HG03097 (cell line): Measurements from ENCODE around the gene GLYAT.

Experiments
- ATAC-seq: cut with Tn5 transposase; IDR thresholded peaks from one replicate; pipeline ENCODE4 v1.9.1; 2021; ENCODE audit not compliant: unreplicated experiment, low FRiP score

GLYAT gene, protein sequence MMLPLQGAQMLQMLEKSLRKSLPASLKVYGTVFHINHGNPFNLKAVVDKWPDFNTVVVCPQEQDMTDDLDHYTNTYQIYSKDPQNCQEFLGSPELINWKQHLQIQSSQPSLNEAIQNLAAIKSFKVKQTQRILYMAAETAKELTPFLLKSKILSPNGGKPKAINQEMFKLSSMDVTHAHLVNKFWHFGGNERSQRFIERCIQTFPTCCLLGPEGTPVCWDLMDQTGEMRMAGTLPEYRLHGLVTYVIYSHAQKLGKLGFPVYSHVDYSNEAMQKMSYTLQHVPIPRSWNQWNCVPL

DNA sequence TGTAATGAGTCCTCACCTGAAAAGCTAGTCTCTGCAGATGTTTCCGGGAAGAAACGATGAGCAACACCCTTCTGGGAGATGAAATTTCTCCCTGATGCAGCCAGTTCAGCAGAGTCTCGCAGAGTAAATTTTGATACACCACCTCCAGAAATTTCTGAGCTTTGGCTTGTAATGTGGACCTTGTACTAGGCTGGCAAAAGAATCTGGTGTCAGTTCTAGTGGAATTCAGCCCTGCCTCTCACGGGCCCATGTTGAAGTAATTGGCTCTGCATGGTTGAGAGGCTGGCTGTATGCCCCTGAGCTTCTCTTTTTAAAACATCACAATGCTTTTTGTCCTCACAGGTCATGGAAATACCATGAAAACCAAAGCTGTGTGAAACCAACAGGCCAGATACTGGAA lies at the start of gene GLYAT:
TSS of gene GLYAT (minus strand) at position 125 of the 400 bp plus-strand sequence. CDS start 7,447 bp downstream, outside the sequence.
- no peak for ATAC-seq

DNA sequence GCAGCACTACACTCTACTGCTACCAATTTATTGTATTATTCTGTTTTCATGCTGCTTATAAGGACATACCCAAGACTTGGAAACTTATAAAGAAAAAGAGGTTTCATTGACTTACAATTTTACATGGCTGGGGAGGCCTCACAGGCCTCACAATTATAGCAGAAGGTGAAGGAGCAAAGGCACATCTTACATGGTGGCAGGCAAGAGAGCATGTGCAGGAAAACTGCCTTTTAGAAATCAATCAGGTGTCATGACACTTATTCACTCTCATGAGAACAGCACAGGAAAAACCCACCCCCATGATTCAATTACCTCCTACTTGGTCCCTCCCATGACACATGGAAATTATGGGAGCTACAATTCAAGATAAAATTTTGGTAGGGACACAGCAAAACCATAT lies 49.6 kb upstream of the GLYAT start:
- no peak for ATAC-seq

- no peak for ATAC-seq
These were observed 48.8 kb upstream of the GLYAT start for GRCh38 chr11:58780578-58780977.

DNA sequence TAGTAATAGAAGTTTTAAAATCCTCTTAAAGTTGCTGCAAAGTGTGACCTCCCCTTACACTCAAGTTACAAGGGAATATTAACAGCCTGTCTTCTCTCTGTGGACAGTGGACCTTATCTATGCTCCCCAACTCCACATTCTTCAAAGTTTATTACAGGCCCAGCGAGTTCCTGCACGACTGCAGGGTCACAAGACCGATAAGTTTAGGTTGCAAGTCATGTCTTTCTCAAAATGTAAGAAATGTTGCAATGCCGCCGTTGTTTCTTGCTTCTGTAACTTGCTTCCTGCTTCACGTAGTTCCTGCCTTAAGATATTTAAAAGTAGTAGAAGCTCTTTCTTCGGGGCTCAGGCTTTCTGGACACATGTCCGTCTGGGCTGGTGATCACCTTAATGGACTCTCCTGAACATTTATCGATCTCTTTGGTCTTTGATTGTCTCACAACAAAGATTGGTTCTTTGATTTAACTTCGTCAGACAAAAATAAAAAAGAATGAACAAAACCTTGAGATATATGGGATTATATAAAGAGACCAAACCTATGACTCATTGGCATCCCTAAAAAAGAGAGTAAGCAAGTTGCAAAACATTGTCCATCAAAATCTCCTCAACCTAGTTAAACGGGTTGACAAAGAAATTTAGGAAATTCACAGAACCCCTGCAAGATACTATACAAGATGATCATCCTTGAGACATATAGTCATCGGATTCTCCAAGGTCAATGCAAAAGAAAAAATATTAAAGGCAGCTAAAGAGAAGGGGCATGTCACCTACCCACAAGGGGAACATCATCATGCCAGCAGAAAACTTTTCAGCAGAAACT lies 45.4 kb upstream of the GLYAT start:
- ATAC-seq: no peak

DNA sequence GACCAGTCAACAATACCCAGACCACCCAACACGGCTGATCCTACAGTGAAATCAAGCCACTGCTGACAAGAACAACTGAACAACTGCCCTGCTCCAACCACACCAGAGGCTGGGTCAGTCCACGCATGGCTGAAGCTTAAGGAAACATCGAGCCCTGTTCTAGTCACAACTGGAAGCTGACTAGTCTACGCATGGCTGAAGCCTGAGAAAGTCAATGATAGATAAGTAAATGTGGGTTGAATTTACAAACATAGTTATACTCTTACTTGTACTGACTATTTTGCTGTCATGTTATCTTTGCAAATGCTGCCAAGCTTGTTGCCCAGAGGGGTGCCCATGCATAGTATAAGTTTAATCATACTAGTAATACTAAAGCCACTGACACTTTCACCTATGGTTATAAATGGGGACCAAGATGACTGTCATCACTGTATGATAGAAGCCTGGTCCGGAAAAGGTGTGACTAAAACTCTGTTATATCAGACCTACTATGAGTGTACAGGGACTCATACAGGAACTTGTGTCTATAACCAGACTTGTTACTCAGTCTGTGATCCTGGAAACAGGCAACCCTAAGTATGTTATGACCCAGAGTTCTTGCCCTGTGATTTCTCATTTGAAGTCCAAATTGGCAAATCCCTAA lies 43.4 kb upstream of the GLYAT start:
- no peak for ATAC-seq

GRCh38 chr11:58774164-58774593 lies 42.4 kb upstream of the GLYAT start:
- no peak for ATAC-seq

DNA sequence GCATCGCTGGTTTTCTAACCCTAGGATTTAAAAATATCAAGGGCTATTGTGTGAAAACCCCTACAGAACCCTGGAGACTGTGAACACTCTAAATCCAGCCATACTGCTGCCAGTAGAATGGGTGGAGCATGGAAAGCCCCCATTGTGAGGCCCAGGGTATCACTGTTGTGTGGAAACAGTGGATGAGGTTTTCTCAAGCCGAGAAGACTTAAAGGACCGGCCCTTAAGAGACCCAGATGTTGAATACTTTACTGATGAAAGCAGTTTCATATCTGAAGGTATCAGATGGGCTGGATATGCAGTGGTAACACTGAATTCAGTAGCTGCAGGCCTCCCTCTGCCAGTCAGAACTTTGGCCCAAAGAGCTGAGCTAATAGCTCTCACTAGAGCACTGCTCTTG lies 41.6 kb upstream of the GLYAT start:
- no peak for ATAC-seq

DNA sequence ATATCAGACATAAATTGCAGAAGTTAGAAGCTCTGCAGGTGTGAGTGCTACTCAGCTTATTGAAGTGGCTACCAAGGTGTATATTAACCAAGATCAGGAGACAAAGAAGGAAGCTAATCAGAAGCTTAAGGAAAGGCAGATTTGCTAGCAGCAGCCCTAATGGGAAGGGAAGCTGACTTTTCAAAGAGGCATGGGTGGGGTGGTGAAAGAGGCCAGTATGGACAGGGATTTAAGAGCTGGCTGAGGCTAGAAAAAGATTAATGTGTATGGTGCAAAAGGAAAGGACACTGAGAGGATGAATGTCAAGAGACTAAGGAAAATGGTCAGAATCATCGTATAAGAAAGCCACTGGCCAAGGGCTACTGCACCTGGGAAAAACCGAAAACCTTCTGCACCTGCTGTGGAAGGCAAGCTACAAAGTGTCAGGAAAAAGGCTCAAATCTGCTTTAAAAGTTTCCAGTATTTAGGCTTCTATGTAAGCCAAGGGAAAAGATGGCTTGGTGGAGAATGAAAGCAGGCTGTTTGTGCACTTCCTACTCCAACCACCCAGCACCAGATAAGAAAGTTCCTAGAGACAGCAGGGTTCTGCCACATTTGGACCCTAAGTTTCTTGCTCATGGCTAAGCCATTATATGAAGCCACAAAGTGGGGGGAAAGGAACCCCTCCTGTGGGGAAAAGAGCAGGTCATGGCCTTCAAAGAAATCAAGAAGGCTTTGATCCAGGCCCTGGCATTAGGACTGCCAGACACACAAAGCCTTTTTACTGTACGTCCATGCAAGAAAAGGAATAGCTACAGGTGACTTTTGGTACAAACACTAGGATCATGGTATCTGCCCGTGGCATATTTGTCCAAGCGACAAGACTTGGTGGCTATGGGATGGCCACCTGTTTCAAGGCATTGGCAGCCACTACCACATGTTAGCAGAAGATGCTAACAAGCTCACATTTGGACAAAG lies 40.9 kb upstream of the GLYAT start:
- no peak for ATAC-seq

DNA sequence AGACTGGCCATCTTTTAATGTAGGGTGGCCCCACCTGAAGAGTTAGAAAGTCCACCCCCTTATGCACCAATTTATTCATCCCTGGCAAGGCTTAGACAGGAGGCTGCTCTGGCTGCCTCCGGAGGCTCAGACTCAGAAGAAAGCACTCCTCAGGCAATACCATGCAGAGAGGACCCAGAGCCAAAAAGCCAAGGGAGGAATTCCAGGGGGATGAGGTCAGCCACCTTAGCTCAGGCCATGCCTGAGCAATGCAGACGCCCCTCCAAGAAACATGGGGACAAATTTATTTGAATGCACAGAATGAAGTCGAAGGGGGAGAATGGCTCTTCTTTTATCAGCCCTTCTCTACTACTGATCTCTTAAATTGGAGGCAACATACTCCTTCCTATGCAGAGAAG lies 39.7 kb upstream of the GLYAT start:
- no peak for ATAC-seq

- no peak for ATAC-seq
These were observed 39.1 kb upstream of the GLYAT start for GRCh38 chr11:58770627-58771457.

DNA sequence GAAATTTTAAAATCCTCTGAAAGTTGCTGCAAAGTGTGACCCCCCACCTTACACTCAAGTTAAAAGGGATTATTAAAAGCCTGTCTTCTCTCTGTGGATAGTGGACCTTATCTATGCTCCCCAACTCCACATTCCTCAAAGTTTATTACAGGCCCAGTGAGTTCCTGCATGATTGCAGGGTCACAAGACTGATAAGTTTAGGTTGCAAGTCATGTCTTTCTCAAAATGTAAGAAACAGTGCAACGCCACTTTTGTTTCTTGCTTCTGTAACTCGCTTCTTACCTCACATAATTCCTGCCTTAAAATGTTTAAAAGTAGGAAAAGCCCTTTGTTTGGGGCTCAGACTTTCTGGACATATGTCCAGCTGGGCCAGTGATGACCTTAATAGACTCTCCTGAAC lies 38.4 kb upstream of the GLYAT start:
- no peak for ATAC-seq

GRCh38 chr11:58769308-58769707 lies 37.6 kb upstream of the GLYAT start:
- no peak for ATAC-seq

- ATAC-seq: no peak
These were observed 36.4 kb upstream of the GLYAT start for GRCh38 chr11:58768137-58768536.

- no peak for ATAC-seq
These were observed 33.3 kb upstream of the GLYAT start for GRCh38 chr11:58765078-58765477.

DNA sequence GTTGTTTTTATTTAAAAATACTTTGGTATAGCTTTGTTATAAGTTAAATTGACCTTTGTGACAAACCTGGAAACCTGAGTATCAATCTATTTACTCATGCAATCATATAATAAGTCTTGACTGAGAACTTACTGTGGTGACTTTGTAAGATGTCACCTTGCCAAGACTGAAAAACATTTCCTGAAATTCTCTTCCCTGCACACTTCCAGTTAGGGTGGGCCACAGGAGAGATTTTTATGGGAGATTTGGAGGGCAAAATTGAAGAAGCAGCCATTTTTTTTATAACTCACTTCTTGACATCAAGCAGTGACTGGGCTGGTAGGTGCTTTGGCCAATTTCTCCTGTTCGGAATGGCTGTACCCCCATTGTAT lies 31.4 kb upstream of the GLYAT start:
- ATAC-seq: no peak

- no peak for ATAC-seq
These were observed 30.8 kb upstream of the GLYAT start for GRCh38 chr11:58762284-58763119.

DNA sequence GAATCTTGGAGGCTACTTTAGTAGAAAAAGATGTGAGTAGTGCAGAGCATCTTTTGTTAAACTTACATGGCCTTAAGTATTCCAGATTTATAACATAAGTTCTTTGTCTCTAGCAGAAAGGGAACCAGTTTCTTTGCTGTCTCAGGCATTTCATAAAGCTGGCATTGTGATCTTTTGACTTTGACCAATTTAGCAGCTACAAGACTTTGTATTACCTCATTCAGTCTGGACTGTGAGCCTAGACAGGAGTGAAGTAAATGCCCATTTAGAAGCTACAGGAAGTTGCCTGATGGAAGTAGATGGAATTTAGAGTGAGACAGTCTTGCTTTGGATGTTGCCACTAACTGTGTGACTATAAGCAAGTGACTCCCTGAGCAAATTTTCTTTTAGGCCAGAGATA lies 25.7 kb upstream of the GLYAT start:
- no peak for ATAC-seq

DNA sequence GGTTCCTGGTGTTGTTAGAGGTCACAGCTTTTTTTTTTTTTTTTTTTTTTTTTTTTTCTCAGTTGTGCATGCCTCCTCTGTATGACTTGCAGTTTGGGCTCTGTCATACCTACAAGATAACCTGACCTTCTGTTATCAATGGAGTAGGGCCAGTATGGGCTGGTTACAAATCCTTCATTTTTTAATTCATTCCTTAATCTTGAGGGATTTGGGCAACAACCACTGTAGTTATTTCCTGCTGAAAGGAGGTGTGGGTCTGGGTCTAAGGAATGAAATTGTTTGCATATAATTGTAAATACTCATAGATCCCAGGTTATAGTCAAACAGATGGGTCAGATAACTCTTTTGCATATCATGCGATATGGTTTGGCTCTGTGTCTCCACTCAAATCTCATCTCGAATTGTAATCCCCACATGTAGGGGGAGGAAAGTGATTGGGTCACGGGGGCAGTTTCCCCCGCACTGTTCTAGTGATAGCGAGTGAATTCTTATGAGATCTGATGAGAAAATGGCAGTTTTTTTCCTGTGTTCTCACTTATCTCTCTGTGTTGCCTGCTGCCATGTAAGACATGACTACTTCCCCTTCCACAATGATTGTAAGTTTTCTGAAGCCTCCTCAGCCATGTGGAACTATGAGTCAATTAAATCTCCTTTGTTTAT lies 14.1 kb upstream of the GLYAT start:
- ATAC-seq: no peak
